M059J (cell line): ENCODE data around the gene ASAP2. TPM values are rescaled to one million over a fixed set of nuclear protein-coding genes. Genes with fewer than 3 reads are reported as not detected.
A peak's percentile ranks its signal among the peaks of the same experiment; 100 is the strongest.

ENCODE experiments used
- DNase-seq: peaks from one replicate; pipeline ENCODE4 v3.0.0-alpha.2; 2012; ENCODE audit warnings: low read depth
- total RNA-seq: library from RNA; depleted of rRNA; stranded (reverse); fragments of >200 nt; shearing (Covaris generic); gene quantifications from 2 replicates; pipeline ENCODE4 v1.2.3, GENCODE V29; 2014

The ASAP2 gene
- total RNA-seq, 1 experiment from 2014 or later, result 17.2 TPM

DNA sequence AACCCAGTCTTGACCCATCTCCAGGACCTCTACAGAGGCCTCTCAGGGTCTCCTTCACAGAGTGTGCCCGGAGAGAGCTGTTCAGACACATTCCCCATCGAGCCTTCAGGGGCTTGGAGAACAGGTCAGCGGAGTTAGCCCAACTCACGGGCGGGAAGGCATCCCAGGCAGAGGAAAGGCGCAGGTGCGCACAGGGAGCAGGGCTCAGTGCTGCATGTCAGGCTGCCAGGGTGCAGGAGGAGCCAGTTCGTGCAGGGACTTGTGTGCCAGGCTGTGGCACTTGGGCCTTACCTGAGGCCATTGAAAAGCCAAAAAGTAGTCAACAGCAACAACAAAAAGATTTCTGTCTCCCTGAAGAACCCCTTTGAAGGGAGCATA lies 112.7 kb downstream of the ASAP2 start:
- DNase-seq, result no peak

DNA sequence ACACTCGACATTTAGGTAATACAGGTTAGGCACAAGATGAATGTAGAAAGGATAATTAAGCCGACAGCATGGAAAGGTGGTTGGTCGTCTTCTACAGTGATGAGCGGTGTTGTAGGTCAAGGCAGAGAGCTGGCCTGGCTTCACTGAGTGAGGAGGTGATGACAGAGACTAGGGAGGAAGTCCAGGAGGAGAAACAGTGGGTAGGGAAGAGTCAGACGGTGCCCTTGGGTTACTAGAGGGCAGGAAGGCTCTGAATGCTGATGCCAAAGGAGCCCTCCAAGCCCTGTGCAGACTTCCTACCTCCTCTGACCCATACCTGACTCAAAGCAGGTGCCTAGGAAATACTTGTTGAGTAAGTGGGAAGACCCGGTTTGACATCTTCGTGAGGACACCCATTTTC lies 116.0 kb downstream of the ASAP2 start:
- DNase-seq, result no peak

DNA sequence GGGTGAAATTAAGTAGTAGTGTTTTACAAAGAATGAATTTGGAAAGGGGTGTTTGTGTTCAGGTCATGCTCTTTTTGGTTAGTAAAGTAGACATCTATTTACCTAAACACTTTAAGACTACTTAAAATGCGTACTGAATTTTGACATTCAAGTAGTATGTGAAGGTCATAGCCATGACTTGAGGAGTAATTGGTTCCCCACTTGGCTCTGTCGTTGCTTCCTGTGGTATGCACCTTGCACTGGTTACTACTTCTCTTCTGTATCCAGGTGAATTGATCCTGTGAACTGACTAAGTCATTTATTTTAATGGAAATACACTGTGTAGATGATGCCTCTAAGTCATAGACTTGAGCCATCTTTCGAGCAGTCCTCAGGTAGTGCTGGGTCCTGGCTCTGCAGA lies 118.8 kb downstream of the ASAP2 start:
- no peak for DNase-seq

DNA sequence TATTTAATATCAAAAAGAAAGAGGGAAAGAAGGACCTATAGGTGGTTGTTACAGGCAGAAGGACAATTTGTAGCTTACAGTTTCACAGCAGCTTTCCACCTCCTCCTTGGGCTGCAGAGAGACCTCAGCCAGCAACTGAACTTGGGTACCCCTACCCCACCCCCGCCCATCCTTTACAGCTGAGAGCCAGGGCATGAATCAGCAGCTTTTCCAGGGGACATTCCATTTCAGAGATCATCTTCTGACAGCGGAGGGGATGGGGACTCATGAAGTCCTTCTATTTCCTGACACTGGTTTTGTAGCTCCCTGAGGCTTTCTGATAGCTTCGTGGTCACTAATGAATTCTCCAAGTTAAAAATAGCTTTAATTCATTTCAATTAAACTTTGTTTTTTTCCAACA lies 120.4 kb downstream of the ASAP2 start:
- peak; percentile 47 for DNase-seq

DNA sequence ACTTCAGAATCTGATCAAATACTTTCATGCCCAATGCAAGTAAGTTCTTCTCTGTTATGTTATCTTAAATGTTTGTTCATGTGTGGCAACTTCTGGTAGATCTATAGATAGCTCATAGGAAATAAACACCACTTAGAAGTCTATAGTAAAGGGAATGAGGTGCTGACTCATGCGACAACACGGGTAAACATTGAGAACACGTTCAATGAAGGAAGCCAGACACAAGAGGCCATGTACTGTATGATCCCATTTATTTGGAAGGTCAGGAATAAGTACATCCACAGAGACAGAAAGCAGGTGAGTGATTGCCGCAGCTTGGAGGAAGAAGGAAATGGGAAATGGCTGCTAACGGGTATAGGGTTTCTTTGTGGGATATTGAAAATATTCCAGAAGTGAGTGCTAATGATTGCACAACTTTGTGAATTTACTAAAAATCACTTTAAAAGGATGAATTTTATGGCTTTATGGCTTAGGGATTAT lies 121.3 kb downstream of the ASAP2 start:
- no peak for DNase-seq

DNA sequence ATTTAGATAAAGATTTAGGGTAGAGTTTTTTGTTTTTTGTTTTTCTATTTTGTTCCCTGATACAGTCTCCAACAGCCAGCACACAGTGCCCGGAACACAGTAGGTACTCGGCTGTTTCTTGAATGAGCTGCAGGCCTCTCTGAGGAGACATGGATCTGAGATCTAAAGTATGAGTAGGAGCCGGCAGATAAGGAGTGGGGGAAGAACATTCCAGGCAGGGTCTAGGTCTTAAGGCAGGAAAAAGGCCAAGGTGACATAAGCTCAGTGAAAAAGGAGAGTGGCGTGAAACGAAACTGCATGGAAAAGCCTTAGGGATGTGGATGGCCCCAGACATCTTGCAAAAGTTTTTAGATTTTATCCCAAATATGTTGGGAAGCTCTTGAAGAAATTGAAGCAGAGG lies 122.3 kb downstream of the ASAP2 start:
- no peak for DNase-seq

DNA sequence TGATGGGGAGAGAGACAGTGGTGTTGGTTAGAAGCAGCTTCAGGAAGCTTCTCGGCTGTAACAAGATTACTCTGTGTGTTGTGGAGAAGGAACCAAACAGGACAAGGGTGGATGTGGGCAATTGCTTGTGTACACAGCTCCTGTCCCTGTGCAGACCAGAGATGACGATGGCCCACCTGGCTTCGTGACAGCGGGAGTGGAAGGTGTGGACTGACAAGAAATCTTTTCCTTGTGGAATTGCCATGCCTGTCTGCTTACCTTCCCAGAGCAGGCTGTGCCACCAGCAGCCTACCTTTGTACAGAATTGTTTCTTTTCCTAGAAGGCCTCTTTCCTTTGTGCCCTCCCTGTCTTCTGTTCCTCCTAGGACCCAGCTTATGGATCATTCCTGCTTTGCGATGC lies 122.9 kb downstream of the ASAP2 start:
- DNase-seq, result no peak

DNA sequence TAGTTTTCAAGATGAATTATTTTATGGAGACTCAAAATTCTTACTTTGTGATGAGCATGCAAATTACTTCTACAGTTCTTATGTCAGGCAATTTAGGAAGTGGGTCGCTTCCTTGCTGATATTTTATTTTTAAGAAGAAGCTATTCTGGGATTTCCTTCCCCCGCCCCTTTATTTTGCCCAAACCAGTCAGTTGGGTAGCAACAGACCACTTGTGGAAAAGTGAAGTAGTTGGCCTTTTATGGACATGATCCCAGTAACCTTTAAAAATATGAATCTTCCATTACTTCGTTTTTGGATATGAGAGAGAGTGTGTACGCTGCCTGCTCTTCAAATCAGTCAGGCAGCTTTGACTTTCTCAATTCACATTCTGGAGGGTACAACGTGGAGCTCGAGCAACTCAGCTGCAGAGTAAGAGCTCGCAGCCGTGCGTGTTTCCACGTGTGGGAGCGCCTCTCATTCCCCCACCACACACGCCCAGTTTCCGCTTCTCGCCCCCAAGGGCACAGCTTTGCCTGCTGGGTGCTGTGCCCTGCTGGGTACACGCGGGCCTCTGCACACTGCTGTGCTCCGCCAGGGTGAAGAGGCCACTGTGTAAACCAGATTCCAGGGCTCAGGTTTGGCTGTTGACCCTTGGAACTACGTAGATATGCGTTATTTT lies 124.1 kb downstream of the ASAP2 start:
- no peak for DNase-seq

DNA sequence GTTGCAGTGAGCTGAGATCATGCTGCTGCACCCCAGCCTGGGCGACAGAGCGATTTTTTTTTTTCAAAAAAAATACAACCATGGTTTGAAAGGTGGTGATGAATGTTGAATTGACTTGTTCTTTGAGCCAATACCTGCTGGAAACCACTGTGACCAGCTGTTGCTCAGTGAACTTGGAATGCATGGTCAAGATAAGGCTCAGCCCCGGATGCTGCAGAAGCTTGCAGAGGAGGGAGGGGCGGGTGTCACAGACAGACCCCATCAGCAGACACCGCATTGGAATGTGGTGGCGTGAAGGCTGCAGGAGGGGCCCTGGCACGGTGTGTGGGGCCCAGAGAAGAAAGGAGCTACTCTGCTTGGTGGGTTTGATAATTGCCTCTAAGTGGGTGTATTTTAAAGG lies 125.1 kb downstream of the ASAP2 start:
- DNase-seq, result no peak

DNA sequence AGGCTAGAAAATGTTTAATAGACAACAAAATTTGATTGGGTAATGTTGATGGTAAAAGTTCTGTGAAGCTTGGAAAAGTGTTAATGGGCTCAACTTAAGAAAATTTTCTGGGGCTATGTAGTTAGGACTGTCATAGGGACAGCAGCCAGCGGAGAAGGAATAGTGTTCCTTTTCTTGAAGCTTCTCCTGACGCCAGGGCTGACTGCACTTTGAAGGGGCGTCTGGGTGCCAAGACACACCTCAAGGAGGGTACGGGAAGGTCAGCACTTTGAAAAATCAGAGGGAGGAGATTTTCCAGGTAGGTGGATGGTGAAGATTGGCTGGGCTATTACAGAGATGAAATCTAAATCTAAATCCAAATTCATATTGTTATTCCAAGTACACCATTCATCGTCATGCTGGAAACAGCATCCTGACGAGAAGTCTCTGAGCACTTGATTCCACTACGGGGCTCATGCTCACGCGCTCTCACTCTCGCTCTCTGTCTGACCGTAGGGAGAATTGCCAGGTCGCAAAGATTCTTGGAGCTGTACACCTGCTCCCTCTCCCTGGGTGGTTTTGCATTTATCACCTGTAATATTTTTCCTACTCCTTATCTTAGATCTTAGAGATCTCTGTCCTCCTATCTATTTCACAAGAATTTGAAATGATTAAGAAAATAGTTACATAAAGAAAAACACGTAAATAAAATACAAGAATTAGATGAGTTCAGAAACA lies 125.7 kb downstream of the ASAP2 start:
- no peak for DNase-seq

DNA sequence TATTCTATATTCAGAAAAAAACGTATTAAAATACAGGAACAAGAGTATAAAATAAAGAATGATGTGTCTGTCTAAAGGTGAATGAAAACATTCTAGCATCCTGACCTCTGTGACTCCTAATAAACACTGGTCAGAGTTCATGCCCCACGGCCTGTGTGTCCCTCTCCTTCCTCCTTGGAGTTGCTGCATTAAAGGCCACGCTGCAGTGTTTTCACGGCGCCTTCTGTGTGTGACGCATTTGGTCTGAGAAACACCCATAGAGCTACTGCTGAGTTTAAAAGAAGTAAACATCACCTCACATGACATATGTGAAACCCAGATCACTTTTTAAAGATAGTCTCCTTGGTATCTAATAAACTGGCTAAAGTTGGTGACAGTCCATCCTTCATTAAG lies 126.2 kb downstream of the ASAP2 start:
- DNase-seq, result no peak

DNA sequence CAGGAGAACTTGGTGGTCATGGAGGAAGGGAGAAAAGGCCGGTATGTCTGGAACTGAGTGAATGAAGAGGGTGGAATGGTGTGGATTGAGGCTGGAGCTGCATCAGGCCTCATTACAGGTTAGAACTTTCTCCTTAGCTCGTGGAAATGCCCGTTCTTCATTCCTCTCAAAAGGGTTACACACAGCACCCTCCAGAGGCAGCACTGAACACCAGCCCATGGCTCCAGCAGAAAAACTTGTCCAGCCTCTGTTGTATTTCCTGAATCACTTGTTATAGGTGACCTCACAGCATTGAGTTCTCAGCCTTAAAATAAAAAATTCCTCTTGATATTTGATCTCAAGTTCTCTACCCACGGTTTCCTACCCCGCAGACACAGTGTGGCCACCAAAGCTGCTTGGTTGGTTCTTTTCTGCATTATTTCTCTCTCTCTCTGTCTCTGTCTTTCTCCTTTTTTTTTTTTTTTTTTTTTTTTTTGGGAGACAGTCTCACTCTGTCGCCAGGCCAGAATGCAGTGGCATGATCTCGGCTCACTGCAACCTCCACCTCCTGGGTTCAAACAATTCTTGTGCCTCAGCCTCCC lies 127.1 kb downstream of the ASAP2 start:
- DNase-seq, result peak; percentile 78

DNA sequence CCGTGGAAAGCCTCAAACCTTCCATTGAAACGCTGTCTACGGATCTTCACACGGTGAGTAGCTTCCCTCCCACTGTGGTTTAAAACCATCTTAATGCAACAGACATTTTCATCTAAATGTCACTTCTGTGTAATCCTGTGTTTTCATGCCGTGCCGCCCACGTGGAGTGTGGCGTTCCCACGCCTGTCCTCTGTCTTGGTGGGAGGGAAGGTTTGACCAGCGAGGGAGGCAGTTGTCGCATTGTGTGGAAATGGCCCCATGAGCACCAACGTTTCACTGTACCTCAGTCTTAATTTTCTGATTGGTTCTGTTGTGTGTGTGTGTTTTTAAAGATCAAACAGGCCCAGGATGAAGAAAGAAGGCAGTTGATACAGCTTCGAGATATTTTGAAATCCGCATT lies 128.1 kb downstream of the ASAP2 start:
- DNase-seq, result no peak

DNA sequence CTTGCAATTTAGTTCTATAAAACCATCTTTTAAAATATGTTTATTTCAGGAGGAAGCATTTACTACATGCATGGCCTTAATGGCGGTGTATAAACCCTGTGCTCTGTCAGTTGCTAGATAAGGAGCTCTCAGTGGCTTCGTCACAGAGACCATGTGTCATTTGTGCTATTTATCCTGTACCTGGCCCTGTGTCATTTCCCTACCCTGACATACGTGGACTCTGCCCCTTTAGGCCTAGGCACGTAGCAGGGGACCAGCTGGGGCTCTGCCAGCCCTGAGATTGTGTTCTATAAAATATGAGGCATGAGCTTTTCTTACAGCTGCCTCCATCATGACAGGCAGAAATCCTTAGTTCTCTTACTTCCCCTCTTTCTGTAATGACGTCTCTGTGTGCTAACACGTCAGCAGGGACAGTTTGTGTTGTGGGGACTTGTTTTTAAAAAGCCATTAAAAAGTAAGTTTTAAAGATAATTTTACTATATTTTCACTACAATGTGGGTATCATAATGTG lies 128.8 kb downstream of the ASAP2 start:
- DNase-seq, result no peak

DNA sequence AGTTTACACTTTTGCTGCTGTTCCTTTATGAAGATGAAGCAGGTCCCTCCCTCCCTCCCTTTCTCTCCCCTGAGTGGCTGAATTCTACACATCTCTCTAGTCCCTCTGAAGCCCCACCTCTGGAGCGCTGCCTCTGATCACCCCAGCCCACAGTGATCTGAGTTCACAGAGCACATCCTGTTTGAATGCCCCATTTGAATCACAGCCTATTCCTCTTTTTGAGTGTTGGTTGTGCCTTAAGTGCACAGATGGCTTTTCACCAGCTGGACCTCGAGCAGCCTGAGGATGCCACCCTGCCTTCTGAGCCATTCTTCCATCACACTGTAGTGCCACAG lies 129.6 kb downstream of the ASAP2 start:
- no peak for DNase-seq

DNA sequence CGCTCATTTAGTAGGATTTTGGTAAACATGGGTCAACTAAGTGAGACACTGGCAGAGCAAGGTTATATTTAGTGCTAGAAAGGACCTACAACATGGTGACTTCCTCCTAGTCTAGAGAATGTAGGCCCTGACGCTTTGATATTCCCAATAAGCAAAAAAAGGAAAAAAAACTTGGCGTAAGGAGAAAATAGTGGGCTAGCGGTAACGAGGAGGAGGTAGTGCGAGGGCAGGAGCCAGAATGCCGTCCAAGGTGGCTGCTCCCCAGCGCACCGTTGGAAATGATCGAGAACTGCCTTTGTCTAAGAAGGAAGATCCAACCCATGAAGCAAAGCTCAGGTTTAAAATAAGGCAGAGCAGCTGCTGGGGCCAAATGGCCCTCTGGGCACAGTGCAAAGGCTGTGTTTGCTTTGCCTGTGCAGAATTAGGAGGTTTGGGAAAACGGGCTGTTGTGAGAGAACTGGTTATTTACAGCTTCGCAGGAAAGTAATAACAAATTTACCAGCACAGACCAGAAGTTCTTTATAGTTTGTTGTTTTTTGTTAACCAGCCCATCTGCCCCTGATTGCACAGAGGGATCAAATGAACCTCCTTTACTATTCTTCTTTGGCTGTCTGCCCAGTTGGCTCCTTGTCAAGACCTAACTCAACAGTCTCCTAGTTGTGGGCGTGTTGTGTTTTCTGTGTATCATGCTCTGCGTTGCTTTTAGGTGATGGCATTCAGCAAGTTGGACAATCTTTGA lies 130.1 kb downstream of the ASAP2 start:
- peak; percentile 55 for DNase-seq

DNA sequence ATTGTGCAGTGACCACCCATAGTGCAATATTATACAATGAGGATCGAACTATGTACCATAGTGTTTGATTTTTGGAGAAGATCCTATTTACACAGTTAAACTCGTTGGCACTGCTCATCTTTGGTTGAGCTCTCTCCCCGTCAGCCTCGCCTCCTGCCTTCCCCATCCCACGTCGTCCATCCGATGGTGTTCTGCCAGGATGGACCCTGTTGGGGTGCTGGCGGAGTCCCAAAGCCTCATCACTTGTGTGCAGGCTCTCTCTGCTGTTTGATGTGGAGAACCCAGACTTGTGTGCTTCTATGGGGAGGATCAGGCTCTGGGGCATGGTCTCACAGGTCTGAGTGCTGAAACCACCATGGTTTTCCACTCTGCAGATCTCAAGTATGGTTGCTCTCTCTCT lies 131.3 kb downstream of the ASAP2 start:
- DNase-seq, result no peak

DNA sequence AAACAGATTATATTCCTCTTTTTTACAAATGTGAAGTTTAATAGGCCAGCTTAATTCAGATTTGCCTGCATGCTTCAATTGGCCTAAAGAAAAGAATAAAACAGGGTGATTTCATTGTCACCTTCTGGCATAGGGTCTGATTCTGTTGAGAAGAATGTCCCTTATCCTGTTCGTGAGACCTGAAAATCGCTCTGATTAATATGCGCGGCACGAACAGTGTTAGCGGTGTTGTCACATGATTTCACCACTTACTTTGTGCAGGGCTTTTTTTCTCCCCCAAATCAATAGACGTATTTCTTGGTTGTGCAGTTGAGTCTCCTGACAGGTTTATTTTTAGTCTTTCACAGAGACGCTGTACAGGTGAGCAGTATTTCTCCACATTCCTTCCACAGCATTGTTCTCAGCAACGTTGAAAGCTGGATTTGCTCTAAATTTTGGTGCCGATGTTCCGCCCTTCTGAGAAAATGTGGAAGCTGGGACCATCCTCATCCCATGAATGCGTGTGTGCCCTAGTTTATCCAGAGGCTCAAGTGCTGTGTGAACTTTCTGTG lies 134.8 kb downstream of the ASAP2 start:
- no peak for DNase-seq

DNA sequence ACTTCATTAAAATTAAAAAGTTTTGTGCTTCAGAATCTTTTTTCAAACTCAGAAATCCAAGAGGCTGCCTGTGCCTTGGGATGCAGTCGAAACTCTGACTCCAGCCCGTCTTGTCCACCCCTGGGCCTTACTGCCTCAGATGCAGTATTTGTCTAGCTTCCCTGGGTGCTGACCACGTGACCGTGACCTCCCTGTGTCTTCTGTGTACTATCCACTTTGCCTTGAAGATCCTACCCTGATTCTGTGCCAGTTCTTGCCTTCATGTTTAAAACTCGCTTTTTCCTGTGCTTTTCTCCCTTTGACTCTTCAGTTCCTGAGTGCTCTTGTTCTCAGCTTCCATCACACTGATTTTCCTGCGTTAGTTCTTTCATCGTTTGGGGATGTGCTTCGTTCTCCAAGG lies 136.0 kb downstream of the ASAP2 start:
- DNase-seq, result no peak

DNA sequence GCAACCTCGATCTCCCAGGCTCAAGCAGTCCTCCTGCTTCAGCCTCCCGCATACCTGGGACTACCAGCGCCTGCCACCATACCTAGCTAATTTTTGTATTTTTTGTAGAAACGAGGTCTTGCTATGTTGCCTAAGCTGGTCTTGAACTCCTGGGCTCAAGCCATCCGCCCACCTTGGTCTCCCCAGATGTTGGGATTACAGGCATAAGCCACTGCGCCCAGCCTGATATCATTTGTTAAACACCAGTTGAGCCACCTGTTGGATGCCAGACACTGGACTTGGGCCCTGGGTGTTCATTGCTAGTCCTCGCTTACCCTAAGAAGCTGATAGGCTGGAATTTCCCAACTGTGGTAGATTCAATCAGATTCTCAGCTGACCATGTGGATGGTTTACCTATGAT lies 136.9 kb downstream of the ASAP2 start:
- no peak for DNase-seq

DNA sequence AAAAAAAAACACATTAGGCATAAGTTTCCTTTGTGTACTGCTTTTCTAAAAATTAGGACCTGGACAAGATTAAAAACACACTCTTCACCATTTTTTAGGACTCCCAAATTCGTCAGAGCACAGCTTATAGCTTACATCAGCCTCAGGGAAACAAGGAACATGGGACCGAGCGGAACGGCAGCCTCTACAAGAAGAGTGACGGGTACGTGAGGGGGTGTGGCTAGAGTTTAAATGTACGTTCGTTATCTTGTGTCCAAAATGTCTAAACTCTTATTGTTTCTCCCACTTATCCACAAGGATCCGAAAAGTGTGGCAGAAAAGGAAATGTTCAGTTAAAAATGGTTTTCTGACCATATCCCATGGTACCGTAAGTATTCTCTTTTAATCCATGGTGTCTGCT lies 137.8 kb downstream of the ASAP2 start:
- DNase-seq, result no peak

DNA sequence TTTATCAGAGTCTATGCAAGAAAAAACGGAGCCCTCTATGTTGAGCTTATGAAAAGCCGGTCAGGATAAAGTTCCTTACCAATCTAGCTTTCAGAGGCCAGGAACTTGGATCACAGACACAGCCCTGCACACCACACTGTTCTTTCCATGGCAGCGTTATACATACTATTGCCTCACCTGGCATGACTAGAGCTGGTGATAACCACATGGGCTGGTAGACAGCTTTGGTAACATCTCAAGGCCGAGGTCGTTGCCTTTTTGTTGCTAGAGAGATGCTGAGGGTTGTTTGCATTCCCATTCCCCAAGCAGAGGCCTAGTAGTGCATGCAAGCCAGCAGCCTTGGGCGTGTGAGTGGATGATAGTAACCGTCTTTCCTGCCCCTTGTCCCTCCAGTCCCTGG lies 138.7 kb downstream of the ASAP2 start:
- no peak for DNase-seq
